Measurements from ENCODE around the gene APLNR.

DNA sequence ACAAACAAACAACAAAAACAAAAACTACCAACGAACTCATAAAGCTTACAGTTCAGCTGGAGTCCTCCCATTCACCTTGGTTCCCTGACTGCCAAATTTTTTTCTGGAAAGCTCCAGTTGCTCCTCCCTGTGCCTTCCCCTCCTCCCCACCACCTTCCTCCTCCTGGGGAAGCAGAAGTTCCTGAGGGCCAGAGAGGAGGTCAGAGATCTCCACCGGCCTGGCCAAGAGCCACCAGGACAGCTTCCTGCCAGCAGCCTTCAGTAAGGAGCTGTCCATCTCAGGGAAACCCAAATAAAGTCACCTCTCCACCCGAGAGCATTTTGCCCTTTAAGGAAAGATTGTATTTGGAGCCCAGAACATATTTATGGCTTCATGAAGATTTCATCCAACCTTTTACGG lies 20.0 kb downstream of the APLNR start:
- TF ChIP-seq EZH2 (IDR thresholded peaks at IDR 0.05) (no peak), RAD21 (IDR thresholded peaks at IDR 0.05; ENCODE audit: low read depth) (no peak), YY1 (IDR thresholded peaks at IDR 0.05; ENCODE audit: extremely low read depth, insufficient replicate concordance, low read depth, low read length) (no peak), SIN3A (IDR thresholded peaks at IDR 0.05; ENCODE audit: low read depth) (no peak), POLR2A (IDR thresholded peaks at IDR 0.05; ENCODE audit: borderline replicate concordance, extremely low read depth, insufficient read depth, insufficient read length) (no peak), SRF (IDR thresholded peaks at IDR 0.05; ENCODE audit: low read depth) (no peak), ZNF274 (IDR thresholded peaks at IDR 0.05; ENCODE audit: low read depth, low read length) (no peak), SP1 (IDR thresholded peaks at IDR 0.05; ENCODE audit: low read depth) (no peak)
- TF ChIP-seq, protein P1, sequence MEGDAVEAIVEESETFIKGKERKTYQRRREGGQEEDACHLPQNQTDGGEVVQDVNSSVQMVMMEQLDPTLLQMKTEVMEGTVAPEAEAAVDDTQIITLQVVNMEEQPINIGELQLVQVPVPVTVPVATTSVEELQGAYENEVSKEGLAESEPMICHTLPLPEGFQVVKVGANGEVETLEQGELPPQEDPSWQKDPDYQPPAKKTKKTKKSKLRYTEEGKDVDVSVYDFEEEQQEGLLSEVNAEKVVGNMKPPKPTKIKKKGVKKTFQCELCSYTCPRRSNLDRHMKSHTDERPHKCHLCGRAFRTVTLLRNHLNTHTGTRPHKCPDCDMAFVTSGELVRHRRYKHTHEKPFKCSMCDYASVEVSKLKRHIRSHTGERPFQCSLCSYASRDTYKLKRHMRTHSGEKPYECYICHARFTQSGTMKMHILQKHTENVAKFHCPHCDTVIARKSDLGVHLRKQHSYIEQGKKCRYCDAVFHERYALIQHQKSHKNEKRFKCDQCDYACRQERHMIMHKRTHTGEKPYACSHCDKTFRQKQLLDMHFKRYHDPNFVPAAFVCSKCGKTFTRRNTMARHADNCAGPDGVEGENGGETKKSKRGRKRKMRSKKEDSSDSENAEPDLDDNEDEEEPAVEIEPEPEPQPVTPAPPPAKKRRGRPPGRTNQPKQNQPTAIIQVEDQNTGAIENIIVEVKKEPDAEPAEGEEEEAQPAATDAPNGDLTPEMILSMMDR (IDR thresholded peaks at IDR 0.05 in 2 of 3, conservative IDR thresholded peaks at IDR 0.05 in 1 of 3; ENCODE audit: borderline replicate concordance in 1 of 3, insufficient read depth in 1 of 3, low read depth in 2 of 3, low read length in 2 of 3): no peak
- TF ChIP-seq, protein P2, sequence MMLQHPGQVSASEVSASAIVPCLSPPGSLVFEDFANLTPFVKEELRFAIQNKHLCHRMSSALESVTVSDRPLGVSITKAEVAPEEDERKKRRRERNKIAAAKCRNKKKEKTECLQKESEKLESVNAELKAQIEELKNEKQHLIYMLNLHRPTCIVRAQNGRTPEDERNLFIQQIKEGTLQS (IDR thresholded peaks at IDR 0.05): no peak
- TF ChIP-seq, protein P3, sequence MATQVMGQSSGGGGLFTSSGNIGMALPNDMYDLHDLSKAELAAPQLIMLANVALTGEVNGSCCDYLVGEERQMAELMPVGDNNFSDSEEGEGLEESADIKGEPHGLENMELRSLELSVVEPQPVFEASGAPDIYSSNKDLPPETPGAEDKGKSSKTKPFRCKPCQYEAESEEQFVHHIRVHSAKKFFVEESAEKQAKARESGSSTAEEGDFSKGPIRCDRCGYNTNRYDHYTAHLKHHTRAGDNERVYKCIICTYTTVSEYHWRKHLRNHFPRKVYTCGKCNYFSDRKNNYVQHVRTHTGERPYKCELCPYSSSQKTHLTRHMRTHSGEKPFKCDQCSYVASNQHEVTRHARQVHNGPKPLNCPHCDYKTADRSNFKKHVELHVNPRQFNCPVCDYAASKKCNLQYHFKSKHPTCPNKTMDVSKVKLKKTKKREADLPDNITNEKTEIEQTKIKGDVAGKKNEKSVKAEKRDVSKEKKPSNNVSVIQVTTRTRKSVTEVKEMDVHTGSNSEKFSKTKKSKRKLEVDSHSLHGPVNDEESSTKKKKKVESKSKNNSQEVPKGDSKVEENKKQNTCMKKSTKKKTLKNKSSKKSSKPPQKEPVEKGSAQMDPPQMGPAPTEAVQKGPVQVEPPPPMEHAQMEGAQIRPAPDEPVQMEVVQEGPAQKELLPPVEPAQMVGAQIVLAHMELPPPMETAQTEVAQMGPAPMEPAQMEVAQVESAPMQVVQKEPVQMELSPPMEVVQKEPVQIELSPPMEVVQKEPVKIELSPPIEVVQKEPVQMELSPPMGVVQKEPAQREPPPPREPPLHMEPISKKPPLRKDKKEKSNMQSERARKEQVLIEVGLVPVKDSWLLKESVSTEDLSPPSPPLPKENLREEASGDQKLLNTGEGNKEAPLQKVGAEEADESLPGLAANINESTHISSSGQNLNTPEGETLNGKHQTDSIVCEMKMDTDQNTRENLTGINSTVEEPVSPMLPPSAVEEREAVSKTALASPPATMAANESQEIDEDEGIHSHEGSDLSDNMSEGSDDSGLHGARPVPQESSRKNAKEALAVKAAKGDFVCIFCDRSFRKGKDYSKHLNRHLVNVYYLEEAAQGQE (IDR thresholded peaks at IDR 0.05; ENCODE audit: low read depth): no peak

Data from HCT116 (cell line).